SK-N-SH (cell line): Measurements from ENCODE around the gene TAOK2. TPM values are rescaled to one million over a fixed set of nuclear protein-coding genes. Genes with fewer than 3 reads are reported as not detected.
A peak's percentile ranks its signal among the peaks of the same experiment; 100 is the strongest.

Experiments
- CTCF ChIA-PET: fragments of 300-600, 350-600 bp; formaldehyde crosslinking; extraction: SDS; loops from one replicate; lab custom pipeline; 2021; lab: Yijun Ruan, JAX
- POLR2A ChIA-PET: fragments of 350-600 bp; sonication (Branson Sonifier 250); formaldehyde crosslinking; extraction: SDS; loops from one replicate; lab custom pipeline; 2020; ENCODE audit warnings: antibody characterized with exemption, inconsistent platforms; lab: Yijun Ruan, JAX
- DNase-seq: peaks from one replicate; pipeline ENCODE4 v3.0.0; 2012
- H2AFZ ChIP-seq: fragments of 200-600 bp; sonication (generic); 2 replicates; pipeline ENCODE4 v1.8.1; 2016; ENCODE audit warnings: antibody characterized with exemption, mild to moderate bottlenecking, low read depth
- H3F3A ChIP-seq: fragments of 200-600 bp; sonication (generic); replicated peaks from 2 replicates; pipeline ENCODE3; 2016; ENCODE audit warnings: antibody characterized with exemption, mild to moderate bottlenecking; ENCODE audit not compliant: insufficient read depth
- H3K27ac ChIP-seq, 2 experiments: fragments of 200-500 bp in 1 of 2; fragments of 200-600 bp in 1 of 2; sonication (Bioruptor generic) in 1 of 2; sonication (generic), shearing (Covaris generic) in 1 of 2; 2 replicates each; pipeline versions ENCODE4 v1.5.1 to v1.6.1; 2014 to 2016; ENCODE audit warnings: low read depth in 2 of 2, inconsistent platforms in 1 of 2, low read length in 1 of 2, mild to moderate bottlenecking in 1 of 2, mixed read lengths in 1 of 2
- H3K27me3 ChIP-seq: fragments of 200-600 bp; sonication (generic), shearing (Covaris generic); 2 replicates; pipeline ENCODE4 v1.6.1; 2016; ENCODE audit warnings: mixed run types; ENCODE audit not compliant: insufficient read depth
- H3K36me3 ChIP-seq, 2 experiments: fragments of 200-500 bp in 1 of 2; fragments of 200-600 bp in 1 of 2; sonication (Bioruptor generic) in 1 of 2; sonication (generic) in 1 of 2; replicated peaks in 1 of 2; 2 replicates each; pipeline versions ENCODE3 to v1.5.1; 2014 to 2016; ENCODE audit warnings: low read length in 1 of 2, mild to moderate bottlenecking in 1 of 2; ENCODE audit not compliant: insufficient read depth in 2 of 2, control insufficient read depth in 1 of 2
- H3K4me1 ChIP-seq, 2 experiments: fragments of 200-500 bp in 1 of 2; fragments of 200-600 bp in 1 of 2; sonication (Bioruptor generic) in 1 of 2; sonication (generic), shearing (Covaris generic) in 1 of 2; 2 replicates each; pipeline versions ENCODE4 v1.5.1 to v1.6.1; 2014 to 2016; ENCODE audit warnings: low read depth in 1 of 2, low read length in 1 of 2, mixed run types in 1 of 2; ENCODE audit not compliant: insufficient read depth in 2 of 2, control insufficient read depth in 1 of 2
- H3K4me2 ChIP-seq: fragments of 200-600 bp; sonication (generic), shearing (Covaris generic); 2 replicates; pipeline ENCODE4 v1.6.1; 2017; ENCODE audit warnings: mixed run types
- H3K4me3 ChIP-seq, 2 experiments: fragments of 200-500 bp in 1 of 2; fragments of 200-600 bp in 1 of 2; sonication (Bioruptor generic) in 1 of 2; sonication (generic), shearing (Covaris generic) in 1 of 2; 2 replicates each; pipeline versions ENCODE4 v1.5.1 to v1.8.1; 2014 to 2016; ENCODE audit warnings: low read depth in 2 of 2, inconsistent platforms in 1 of 2, low read length in 1 of 2, mild to moderate bottlenecking in 1 of 2, mixed read lengths in 1 of 2, moderate library complexity in 1 of 2
- H3K79me2 ChIP-seq: fragments of 200-600 bp; sonication (generic); 2 replicates; pipeline ENCODE4 v1.8.1; 2017; ENCODE audit warnings: mild to moderate bottlenecking; ENCODE audit not compliant: insufficient read depth
- H3K9ac ChIP-seq: fragments of 200-600 bp; sonication (generic); 2 replicates; pipeline ENCODE4 v1.6.1; 2017; ENCODE audit warnings: mixed run types
- H3K9me2 ChIP-seq: fragments of 200-600 bp; sonication (generic); 2 replicates; pipeline ENCODE4 v1.6.1; 2017; ENCODE audit warnings: mixed run types
- H3K9me3 ChIP-seq: fragments of 200-600 bp; sonication (generic); 2 replicates; pipeline ENCODE4 v1.6.1; 2017; ENCODE audit warnings: mixed run types, mild to moderate bottlenecking, moderate library complexity
- H4K20me1 ChIP-seq: fragments of 200-600 bp; sonication (generic); 2 replicates; pipeline ENCODE4 v1.6.1; 2017; ENCODE audit warnings: mild to moderate bottlenecking, mixed run types; ENCODE audit not compliant: insufficient read depth
- CHD2 ChIP-seq: fragments of 150-350 bp; IDR thresholded peaks from 2 replicates; pipeline ENCODE4 v1.6.1; 2018; ENCODE audit warnings: low read length; ENCODE audit not compliant: partially characterized antibody
- ELF1 ChIP-seq: IDR thresholded peaks from 2 replicates; pipeline ENCODE4 v1.4.0; 2012
- EZH2phosphoT487 ChIP-seq: fragments of 200-600 bp; sonication (generic); IDR thresholded peaks from 2 replicates; pipeline ENCODE4 v1.6.1; 2017; ENCODE audit warnings: low read depth, mixed run types, mild to moderate bottlenecking, antibody characterized with exemption, moderate library complexity, borderline replicate concordance
- FOXM1 ChIP-seq: IDR thresholded peaks from 2 replicates; pipeline ENCODE4 v1.4.0; 2012; ENCODE audit warnings: low read depth, mild to moderate bottlenecking
- GATA2 ChIP-seq: sonication (generic); formaldehyde crosslinking; IDR thresholded peaks from 2 replicates; pipeline ENCODE4 v1.5.0; 2020; ENCODE audit warnings: mild to moderate bottlenecking, missing genetic modification reagents
- MXI1 ChIP-seq: IDR thresholded peaks from 2 replicates; pipeline ENCODE4 v1.6.1; 2012; ENCODE audit warnings: mild to moderate bottlenecking, low read depth, low read length, improper control_type of control experiment
- NFIC ChIP-seq: IDR thresholded peaks from 2 replicates; pipeline ENCODE4 v1.4.0; 2012; ENCODE audit warnings: borderline replicate concordance
- NRF1 ChIP-seq: IDR thresholded peaks from 2 replicates; pipeline ENCODE4 v1.6.1; 2012; ENCODE audit warnings: low read depth, mild to moderate bottlenecking, low read length
- POLR2AphosphoS5 ChIP-seq: IDR thresholded peaks from 2 replicates; pipeline ENCODE4 v1.6.1; 2012; ENCODE audit warnings: low read depth, low read length
- RAD21 ChIP-seq: IDR thresholded peaks from 2 replicates; pipeline ENCODE4 v1.6.1; 2012; ENCODE audit warnings: mild to moderate bottlenecking, low read length
- RCOR1 ChIP-seq: fragments of 150-350 bp; IDR thresholded peaks from 2 replicates; pipeline ENCODE4 v1.6.1; 2017; ENCODE audit warnings: antibody characterized with exemption, low read length
- REST ChIP-seq: IDR thresholded peaks from 2 replicates; pipeline ENCODE4 v1.6.1; 2012; ENCODE audit warnings: mild to moderate bottlenecking, low read depth, low read length, moderate library complexity
- RFX5 ChIP-seq: IDR thresholded peaks from 2 replicates; pipeline ENCODE4 v1.6.1; 2012; ENCODE audit warnings: mild to moderate bottlenecking, improper control_type of control experiment, low read length
- SMC3 ChIP-seq: IDR thresholded peaks from 2 replicates; pipeline ENCODE4 v1.6.1; 2012; ENCODE audit warnings: low read depth, low read length, improper control_type of control experiment
- TAF1 ChIP-seq: IDR thresholded peaks from 2 replicates; pipeline ENCODE4 v1.6.1; 2012; ENCODE audit warnings: low read depth, mild to moderate bottlenecking, low read length, moderate library complexity, borderline replicate concordance
- TEAD4 ChIP-seq: IDR thresholded peaks from 2 replicates; pipeline ENCODE4 v1.4.0; 2012; ENCODE audit warnings: mild to moderate bottlenecking, borderline replicate concordance; ENCODE audit not compliant: insufficient read depth
- YY1 ChIP-seq: IDR thresholded peaks from 2 replicates; pipeline ENCODE4 v1.4.0; 2012; ENCODE audit warnings: low read depth, mild to moderate bottlenecking
- WGBS: methylation state at CpG from one replicate; pipeline ENCODE4 v1.1.6; 2017; ENCODE audit warnings: low lambda C conversion rate; 5-methylcytosine and 5-hydroxymethylcytosine counted together
- polyA plus RNA-seq, 3 experiments: library from polyadenylated mRNA; depleted of rRNA; stranded (reverse); fragments of >200 nt; gene quantifications; 2 replicates each; pipeline ENCODE4 v1.2.3, GENCODE V29; 2012
- TF ChIP-seq, protein P1 (sequence below): IDR thresholded peaks from 2 replicates; pipeline ENCODE4; 2012
- TF ChIP-seq, protein P2 (sequence below): IDR thresholded peaks from 2 replicates; pipeline ENCODE4 v1.4.0; 2012; ENCODE audit warnings: low read depth, borderline replicate concordance
- TF ChIP-seq, protein P3 (sequence below): IDR thresholded peaks from 2 replicates; pipeline ENCODE4 v1.4.0; 2012; ENCODE audit warnings: low read depth

TAOK2 gene
- polyA plus RNA-seq, 1 of the 3 experiments (the other 2 are of a cell fraction) = 21.9 TPM

DNA sequence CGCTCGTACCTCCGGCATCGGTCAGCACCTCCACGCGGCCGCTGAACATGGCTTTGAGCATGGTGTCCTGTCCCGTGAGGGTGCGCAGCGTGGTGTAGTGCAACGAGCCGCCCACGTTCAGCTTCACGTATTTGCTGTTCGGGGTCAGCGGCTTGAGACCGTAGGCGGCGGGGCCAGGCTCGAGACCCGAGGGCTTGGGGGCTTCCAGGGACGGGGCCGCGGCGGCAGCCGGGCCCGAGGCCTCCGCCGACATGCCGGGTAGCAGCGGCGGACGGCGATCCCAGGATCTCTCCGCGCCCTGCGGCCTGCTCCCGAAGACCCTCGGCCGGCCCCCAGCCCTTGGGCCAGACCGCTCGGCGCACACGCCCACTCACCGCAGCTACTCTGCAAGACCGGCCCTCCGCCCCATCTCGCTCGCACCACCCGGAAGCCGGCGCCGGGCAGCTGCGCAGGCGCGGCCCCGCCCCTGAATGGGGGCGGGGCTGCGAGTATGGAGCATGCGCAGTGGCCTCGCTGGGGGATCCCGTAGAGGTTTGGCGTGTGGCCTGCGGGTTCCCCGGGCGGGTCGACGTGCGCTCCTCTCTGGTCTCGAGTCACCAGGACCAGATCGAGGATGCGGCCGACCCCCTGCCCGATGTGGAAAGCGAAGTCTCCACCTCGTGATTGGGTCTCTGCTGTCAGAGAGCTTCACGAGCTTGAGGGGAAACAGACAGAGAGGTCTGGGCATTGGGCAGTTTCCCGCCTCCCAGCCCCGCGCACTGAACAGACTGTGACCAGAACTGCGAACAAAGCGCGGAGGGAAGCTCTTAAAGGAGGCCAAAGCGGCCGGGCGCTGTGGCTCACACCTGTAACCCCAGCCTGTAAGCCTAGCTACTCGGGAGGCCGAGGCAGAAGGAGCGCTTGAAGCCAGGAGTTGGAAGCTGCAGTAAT, 47.6 kb upstream of the TAOK2 start, which contains the start of gene KCTD13:
Gene KCTD13, minus strand, starts transcription at position 446 of the 930 bp plus-strand sequence. Its CDS starts 193 bp downstream, at position 253.
- H3K9me2 ChIP-seq = no peaks in the 10 kb centered on the region
- no peaks in the 10 kb centered on the region for H3K27me3 ChIP-seq
- WGBS = 4% methylated on average over 28 of the region's 89 CpGs
- peaks cover 12 to 14% of the 10 kb centered on the region in 2 experiments for H3K36me3 ChIP-seq
- DNase-seq = peak; percentile 99
- peaks cover 58% of the 10 kb centered on the region for H3K79me2 ChIP-seq
- peak within 1 kb of the TSS; percentile 88 for H3K9ac ChIP-seq
- no peaks in the 10 kb centered on the region; the same call in 1 of the 2 replicates for H4K20me1 ChIP-seq
- CTCF ChIA-PET = interaction anchor here (0.7 to 2.5 kb wide), 12 partner anchors 11 to 167 kb away, joined by 3 to 10 read pairs (median 4); partner anchors contain the start of genes ASPHD1, PAGR1, TLCD3B and TMEM219
- H2AFZ ChIP-seq = peak within 1 kb of the TSS; percentile 99
- TF ChIP-seq, protein P1, sequence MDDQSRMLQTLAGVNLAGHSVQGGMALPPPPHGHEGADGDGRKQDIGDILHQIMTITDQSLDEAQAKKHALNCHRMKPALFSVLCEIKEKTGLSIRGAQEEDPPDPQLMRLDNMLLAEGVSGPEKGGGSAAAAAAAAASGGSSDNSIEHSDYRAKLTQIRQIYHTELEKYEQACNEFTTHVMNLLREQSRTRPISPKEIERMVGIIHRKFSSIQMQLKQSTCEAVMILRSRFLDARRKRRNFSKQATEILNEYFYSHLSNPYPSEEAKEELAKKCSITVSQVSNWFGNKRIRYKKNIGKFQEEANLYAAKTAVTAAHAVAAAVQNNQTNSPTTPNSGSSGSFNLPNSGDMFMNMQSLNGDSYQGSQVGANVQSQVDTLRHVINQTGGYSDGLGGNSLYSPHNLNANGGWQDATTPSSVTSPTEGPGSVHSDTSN = no peak
- TF ChIP-seq NFIC = peak; percentile 11; the same call in 1 of the 2 replicates
- TF ChIP-seq POLR2AphosphoS5 = peak; percentile 96
- no peak for TF ChIP-seq TEAD4
- TF ChIP-seq, protein P2, sequence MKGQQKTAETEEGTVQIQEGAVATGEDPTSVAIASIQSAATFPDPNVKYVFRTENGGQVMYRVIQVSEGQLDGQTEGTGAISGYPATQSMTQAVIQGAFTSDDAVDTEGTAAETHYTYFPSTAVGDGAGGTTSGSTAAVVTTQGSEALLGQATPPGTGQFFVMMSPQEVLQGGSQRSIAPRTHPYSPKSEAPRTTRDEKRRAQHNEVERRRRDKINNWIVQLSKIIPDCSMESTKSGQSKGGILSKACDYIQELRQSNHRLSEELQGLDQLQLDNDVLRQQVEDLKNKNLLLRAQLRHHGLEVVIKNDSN = no peak
- no peak for TF ChIP-seq EZH2phosphoT487
- TF ChIP-seq NRF1 = peak; percentile 98
- 0 out of 2 replicates have a peak, but pooled peaks have one; percentile 12 for TF ChIP-seq RFX5
- TF ChIP-seq RCOR1 = no peak
- TF ChIP-seq SMC3 = 0 out of 2 replicates have a peak, but pooled peaks have one; percentile 5
- peak; percentile 74 for TF ChIP-seq TAF1
- no peak; the same call in 1 of the 2 replicates for TF ChIP-seq REST
- TF ChIP-seq, protein P3, sequence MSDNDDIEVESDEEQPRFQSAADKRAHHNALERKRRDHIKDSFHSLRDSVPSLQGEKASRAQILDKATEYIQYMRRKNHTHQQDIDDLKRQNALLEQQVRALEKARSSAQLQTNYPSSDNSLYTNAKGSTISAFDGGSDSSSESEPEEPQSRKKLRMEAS = peak; percentile 78
- TF ChIP-seq GATA2 (CRISPR knock-in tag) = no peak
- peak; percentile 86 for TF ChIP-seq MXI1
- no peak for TF ChIP-seq FOXM1
- TF ChIP-seq CHD2 = no peak
- TF ChIP-seq ELF1 = peak; percentile 80; the same call in 1 of the 2 replicates
- no peak for TF ChIP-seq YY1
- TF ChIP-seq RAD21 = no peak; the same call in 1 of the 2 replicates
- H3K27ac ChIP-seq = peak within 1 kb of the TSS; percentile 81 to 87
- peak within 1 kb of the TSS; percentile 91 for H3K4me2 ChIP-seq
- peak within 1 kb of the TSS; percentile 73 to 76 for H3K4me3 ChIP-seq
- no peaks in the 10 kb centered on the region for H3K9me3 ChIP-seq
- peaks cover 8% of the 10 kb centered on the region for H3F3A ChIP-seq
- H3K4me1 ChIP-seq = peaks cover 15% of the 10 kb centered on the region in 2 experiments; a peak in 3 of 4 replicates
- POLR2A ChIA-PET = interaction anchor here (0.5 to 2.4 kb wide), 13 partner anchors 9 to 139 kb away, joined by 3 to 12 read pairs (median 3); partner anchors contain the start of genes ALDOA, KIF22, SEZ6L2 and TAOK2
